HG02571 (cell line): ENCODE measurements around the gene LASP1.
"Not testable (repeated sequence)": the region's sequence is repeated elsewhere in the genome, so short reads cannot be mapped to it uniquely, and the experiment has no call there.

Source experiments
- ATAC-seq: cut with Tn5 transposase; IDR thresholded peaks from one replicate; pipeline ENCODE4 v1.9.1; 2021; ENCODE audit warnings: mild to moderate bottlenecking, moderate library complexity; ENCODE audit not compliant: unreplicated experiment

LASP1 gene

GRCh38 chr17:38922538-38923297 is 52.9 kb downstream of the LASP1 start:
- no peak for ATAC-seq

- no peak for ATAC-seq
Measured at GRCh38 chr17:38925263-38925995, 55.6 kb downstream of the LASP1 start, which contains the start of gene LASP1NB. LASP1NB (plus strand) TSS chr17:38925614.

GRCh38 chr17:38926293-38927070 is 56.6 kb downstream of the LASP1 start:
- no peak for ATAC-seq

- ATAC-seq = not testable (repeated sequence)
Measured at GRCh38 chr17:38930782-38931181, 60.9 kb downstream of the LASP1 start.

GRCh38 chr17:38933962-38934361 is 64.1 kb downstream of the LASP1 start:
- not testable (repeated sequence) for ATAC-seq

DNA sequence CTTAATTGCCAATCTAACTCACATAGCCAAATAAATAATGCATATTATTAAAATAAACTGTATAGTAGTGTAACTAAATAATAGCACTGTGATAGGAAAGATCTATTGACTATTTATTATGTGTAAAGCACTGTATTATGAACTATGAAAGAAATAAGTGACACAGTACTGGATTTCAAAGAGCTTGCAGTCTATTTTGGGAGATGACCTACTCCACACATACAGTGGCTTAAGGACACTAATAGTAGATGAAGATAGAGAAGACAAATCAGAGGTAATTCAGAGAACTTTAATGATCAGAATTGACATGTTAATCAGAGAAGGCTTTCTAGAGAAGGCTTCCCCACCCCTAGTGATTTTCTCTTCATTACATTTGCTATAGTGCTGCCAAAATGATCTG is 70.1 kb downstream of the LASP1 start:
- ATAC-seq = no peak

DNA sequence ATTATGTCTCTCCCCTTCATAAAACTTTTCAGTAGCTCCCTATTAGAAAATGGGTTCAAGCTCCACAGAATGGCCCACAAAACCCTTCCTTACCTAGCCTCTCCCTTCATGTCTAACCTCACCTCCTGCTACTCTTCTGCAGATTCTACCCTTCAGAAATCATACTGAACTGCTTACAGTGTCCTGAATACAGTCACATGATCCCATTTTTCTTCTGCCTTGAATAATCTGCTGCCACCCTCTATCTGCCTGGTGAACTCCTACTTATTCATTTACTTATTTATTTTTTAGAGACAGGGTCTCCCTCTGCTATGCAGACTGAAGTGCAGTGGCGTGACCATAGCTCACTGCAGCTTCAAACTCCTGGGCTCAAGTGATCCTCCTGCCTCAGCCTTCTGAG is 70.5 kb downstream of the LASP1 start:
- ATAC-seq = no peak

DNA sequence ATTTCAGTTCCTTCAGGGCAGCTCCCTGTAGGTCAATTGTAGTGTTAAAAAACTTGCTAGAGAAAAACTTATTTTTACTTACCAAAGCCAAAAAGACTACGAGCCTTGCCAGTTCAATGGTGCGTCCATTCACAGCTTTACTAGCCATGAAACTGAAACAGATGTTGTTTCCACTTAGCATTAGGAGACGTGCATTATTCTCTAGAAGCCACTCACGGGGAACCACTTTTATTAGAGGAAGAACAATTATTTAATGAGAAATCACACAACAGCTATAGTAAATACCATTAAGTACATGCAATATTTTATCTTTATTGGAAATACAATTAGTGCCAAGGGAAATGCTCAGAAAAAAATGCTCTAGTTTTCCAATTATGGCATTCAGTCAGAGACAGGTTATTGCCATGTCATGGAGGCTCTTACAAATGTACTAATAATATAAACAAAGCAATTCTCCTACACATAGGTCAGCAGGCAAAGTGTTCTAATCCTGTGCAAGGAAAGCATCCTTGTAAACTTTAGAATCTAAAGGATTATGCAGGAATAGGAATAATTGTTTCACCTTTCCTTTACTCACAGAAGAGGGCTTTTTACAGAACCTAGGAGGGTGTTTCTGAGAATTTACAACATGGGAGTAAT is 73.0 kb downstream of the LASP1 start:
- ATAC-seq = no peak

DNA sequence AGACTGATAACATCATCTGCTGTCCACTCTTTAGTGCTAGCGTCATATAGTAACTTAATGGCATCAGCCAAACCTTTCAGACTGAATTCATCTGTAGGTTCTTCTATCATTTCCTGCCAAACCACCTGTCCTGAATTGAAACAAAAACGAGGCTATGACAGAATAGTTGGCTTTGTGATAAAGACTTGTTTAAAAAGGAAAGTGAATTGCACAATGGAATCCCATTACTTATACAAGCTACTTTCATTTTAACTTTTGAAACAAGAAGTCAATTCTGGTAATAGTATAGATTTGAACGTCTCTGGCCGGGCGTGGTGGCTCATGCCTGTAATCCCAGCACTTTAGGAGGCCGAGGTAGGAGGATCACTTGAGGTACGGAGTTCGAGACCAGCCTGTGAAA is 73.7 kb downstream of the LASP1 start:
- no peak for ATAC-seq

DNA sequence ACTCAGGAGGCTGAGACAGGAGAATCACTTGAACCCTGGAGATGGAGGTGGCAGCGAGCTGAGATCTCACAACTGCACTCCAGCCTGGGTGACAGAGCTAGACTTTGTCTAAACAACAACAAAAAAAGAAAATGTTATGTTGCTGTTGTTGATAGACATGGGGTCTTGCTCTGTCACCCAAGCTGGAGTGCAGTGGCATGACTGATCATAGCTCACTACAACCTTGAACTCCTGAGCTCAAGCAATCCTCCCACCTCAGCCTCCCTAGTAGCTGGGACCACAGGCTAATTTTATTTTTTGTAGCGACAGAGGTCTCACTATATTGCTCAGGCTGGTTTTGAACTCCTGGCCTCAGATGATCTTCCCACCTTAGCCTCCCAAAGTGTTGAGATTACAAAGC is 77.3 kb downstream of the LASP1 start:
- ATAC-seq = no peak

DNA sequence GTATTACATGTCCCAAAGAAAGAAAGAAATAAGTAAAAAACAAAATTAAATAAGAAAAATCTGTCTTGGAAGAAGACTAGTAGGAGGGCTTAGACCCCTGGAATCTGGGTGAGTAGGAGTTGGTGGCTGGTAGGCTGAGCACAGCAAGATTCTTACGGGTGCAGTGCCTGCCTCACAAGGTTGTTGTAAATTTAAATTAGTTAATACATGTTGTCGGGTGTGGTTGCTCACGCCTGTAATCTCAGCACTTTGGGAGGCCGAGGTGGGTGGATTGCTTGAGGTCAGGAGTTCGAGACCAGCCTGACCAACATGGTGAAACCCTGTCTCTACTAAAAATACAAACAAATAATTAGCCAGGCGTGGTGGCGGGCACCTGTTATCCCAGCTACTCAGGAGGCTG is 83.9 kb downstream of the LASP1 start:
- ATAC-seq = not testable (repeated sequence)

- ATAC-seq = no peak
Measured at GRCh38 chr17:38958326-38958725, 88.5 kb downstream of the LASP1 start.

DNA sequence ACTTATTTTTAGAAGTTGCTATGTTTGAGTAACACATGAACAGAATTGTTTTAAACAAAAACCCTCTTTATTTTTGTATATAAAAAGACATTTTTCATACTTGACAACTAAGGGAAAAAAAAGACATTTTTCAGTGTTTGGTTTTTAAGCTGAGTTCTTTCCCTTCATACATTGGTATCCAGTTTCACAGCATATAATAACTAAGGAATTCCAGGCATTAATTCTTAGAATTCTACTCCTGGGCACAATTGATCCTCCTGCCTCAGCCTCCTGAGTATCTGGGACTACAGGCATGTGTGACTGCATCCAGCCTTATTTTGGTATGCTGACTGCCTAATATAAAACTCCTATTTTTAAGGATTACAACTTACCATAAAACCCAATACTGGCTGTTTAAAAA is 88.9 kb downstream of the LASP1 start:
- ATAC-seq = no peak

DNA sequence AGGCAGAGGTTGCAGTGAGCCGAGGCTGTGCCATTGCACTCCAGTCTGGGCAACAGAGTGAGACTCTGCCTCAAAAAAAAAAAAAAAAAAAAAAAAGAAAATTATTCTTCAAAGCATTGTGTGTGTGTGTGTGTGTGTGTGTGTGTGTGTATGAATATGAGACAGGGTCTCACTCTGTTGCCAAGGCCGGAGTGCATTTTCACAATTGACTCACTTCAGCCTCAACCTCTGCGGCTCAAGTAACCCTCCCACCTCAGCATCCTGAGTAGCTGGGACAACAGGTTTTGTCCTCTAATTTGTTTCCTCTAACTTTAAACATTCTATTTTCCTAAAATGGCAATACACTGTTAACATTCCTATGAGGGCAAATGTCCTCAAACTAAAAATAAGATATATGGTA is 89.7 kb downstream of the LASP1 start:
- no peak for ATAC-seq

DNA sequence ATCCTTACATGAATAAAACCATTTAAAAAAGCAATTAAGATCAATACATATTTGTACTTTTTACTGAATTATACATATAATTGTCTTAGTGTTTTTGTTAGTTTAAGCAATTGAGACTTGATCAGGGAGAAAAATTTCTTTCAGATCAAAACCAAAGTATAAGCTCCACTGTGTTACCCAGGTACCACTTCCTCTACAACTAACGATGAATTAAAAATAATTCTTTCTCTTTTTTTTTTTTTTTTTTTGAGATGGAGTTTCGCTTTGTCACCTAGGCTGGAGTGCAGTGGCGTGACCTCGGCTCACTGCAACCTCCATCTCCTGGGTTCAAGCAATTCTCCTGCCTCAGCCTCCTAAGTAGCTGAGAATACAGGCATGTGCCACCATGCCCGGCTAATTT is 90.5 kb downstream of the LASP1 start:
- no peak for ATAC-seq

- ATAC-seq = no peak
Measured at GRCh38 chr17:38961413-38961812, 91.6 kb downstream of the LASP1 start.

- no peak for ATAC-seq
Measured at GRCh38 chr17:38967290-38967738, 97.5 kb downstream of the LASP1 start, which contains the start of gene FBXO47. FBXO47 (minus strand) TSS chr17:38967403; CDS start chr17:38963025, 4,378 bp downstream.

DNA sequence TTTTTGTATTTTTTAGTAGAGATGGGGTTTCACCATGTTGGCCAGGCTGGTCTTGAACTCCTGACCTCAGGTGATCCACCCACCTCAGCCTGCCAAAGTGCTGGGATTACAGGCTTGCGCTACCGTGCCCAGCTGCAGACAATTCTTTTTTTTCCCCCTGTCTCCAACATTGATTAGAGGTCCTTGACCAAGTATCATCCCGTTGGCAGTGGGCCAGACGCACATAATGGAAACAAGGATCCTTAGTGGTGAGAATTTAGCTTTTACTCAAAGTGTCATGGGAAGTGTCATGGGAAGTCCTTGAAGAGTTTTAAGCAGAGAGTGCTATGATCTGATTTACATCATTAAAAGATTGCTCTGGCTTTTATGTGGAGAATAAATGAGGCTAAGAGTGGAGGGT is 99.4 kb downstream of the LASP1 start:
- ATAC-seq = no peak

- ATAC-seq = no peak
Measured at GRCh38 chr17:38970128-38970527, 100.3 kb downstream of the LASP1 start.

GRCh38 chr17:38970804-38971203 is 100.9 kb downstream of the LASP1 start:
- no peak for ATAC-seq
